Liver (tissue), 9 donors: ENCODE measurements around the gene FAM24A. TPM values are rescaled to one million over a fixed set of nuclear protein-coding genes. Genes with fewer than 3 reads are reported as not detected.

Experiments used
- DNase-seq: peaks from one replicate; pipeline ENCODE4 v3.0.0-alpha.2; 2017; ENCODE audit warnings: low spot score
- H3K27ac ChIP-seq, 2 donors: one replicate each; pipeline ENCODE4 v1.7.0; 2013; ENCODE audit warnings: inconsistent platforms in 2 of 2, low read length in 2 of 2, control low read depth in 1 of 2, low read depth in 1 of 2, mild to moderate bottlenecking in 1 of 2
- H3K27me3 ChIP-seq, 4 donors: one replicate each; pipeline versions ENCODE4 v1.6.1 to v1.7.0; 2013; ENCODE audit warnings: low read length in 3 of 4, inconsistent platforms in 1 of 4, mild to moderate bottlenecking in 1 of 4, moderate library complexity in 1 of 4; ENCODE audit not compliant: control insufficient read depth in 4 of 4, insufficient read depth in 4 of 4
- H3K36me3 ChIP-seq, 4 donors: one replicate each; pipeline versions ENCODE4 v1.6.1 to v1.7.0; 2013; ENCODE audit warnings: low read length in 3 of 4, mild to moderate bottlenecking in 3 of 4, low read depth in 1 of 4, moderate library complexity in 1 of 4; ENCODE audit not compliant: control insufficient read depth in 4 of 4, insufficient read depth in 3 of 4
- H3K4me1 ChIP-seq, 4 donors: one replicate each; pipeline versions ENCODE4 v1.6.1 to v1.7.0; 2013; ENCODE audit warnings: low read length in 3 of 4, mild to moderate bottlenecking in 3 of 4, moderate library complexity in 1 of 4; ENCODE audit not compliant: control insufficient read depth in 4 of 4, insufficient read depth in 4 of 4
- H3K4me3 ChIP-seq, 3 donors: one replicate each; pipeline versions ENCODE4 v1.6.1 to v1.7.0; 2013; ENCODE audit warnings: low read length in 3 of 3, control low read depth in 1 of 3, low read depth in 1 of 3, mild to moderate bottlenecking in 1 of 3
- H3K9ac ChIP-seq, 2 donors: one replicate each; pipeline ENCODE4 v1.7.0; 2013; ENCODE audit warnings: low read length in 2 of 2, mild to moderate bottlenecking in 2 of 2, moderate library complexity in 2 of 2, control low read depth in 1 of 2, low read depth in 1 of 2
- H3K9me3 ChIP-seq, 4 donors: one replicate each; pipeline versions ENCODE4 v1.6.1 to v1.7.0; 2013; ENCODE audit warnings: low read length in 3 of 4; ENCODE audit not compliant: control insufficient read depth in 4 of 4
- FOXA2 ChIP-seq: IDR thresholded peaks from 2 replicates; pipeline ENCODE4 v1.6.1; 2016; ENCODE audit warnings: antibody characterized with exemption
- GABPA ChIP-seq, 2 donors: IDR thresholded peaks in 1 of 2; conservative IDR thresholded peaks in 1 of 2; 2 replicates each; pipeline ENCODE4 v1.6.1; 2016; ENCODE audit warnings: antibody characterized with exemption in 2 of 2, mild to moderate bottlenecking in 1 of 2, moderate library complexity in 1 of 2
- HNF4A ChIP-seq, 2 donors: conservative IDR thresholded peaks; 2 replicates each; pipeline ENCODE4 v1.6.1; 2016; ENCODE audit warnings: antibody characterized with exemption in 2 of 2, mild to moderate bottlenecking in 2 of 2
- HNF4G ChIP-seq: IDR thresholded peaks from 2 replicates; pipeline ENCODE4 v1.6.1; 2016; ENCODE audit warnings: antibody characterized with exemption
- NR2F2 ChIP-seq: IDR thresholded peaks from 2 replicates; pipeline ENCODE4 v1.6.1; 2016; ENCODE audit warnings: antibody characterized with exemption
- RAD21 ChIP-seq, 2 donors: IDR thresholded peaks; 2 replicates each; pipeline ENCODE4 v1.6.1; 2016; ENCODE audit warnings: antibody characterized with exemption in 2 of 2, mild to moderate bottlenecking in 2 of 2
- RXRA ChIP-seq, 2 donors: IDR thresholded peaks; 2 replicates each; pipeline ENCODE4 v1.6.1; 2017 to 2018; ENCODE audit warnings: antibody characterized with exemption in 2 of 2, mild to moderate bottlenecking in 1 of 2
- TAF1 ChIP-seq: conservative IDR thresholded peaks from 2 replicates; pipeline ENCODE4 v1.6.1; 2016; ENCODE audit warnings: antibody characterized with exemption, mild to moderate bottlenecking
- YY1 ChIP-seq: IDR thresholded peaks from 2 replicates; pipeline ENCODE4 v1.6.1; 2016; ENCODE audit warnings: antibody characterized with exemption, mild to moderate bottlenecking
- WGBS: extraction: QIAGEN DNeasy Blood & Tissue Kit; methylation state at CpG from one replicate; pipeline ENCODE4 v1.1.7; 2013; 5-methylcytosine and 5-hydroxymethylcytosine counted together
- polyA plus RNA-seq, 2 donors: library from polyadenylated mRNA; stranded (reverse) in 1 of 2; unstranded in 1 of 2; fragments of 200-250 nt in 1 of 2; fragments of >200 nt in 1 of 2; fragmentation: Nextera tagmentation in 1 of 2; extraction: Ambion mirVana in 1 of 2; gene quantifications; one replicate each; pipeline versions ENCODE4 v1.2.1 to v1.2.3, GENCODE V29; 2013 to 2015
- total RNA-seq, 2 donors: library from RNA; depleted of rRNA; stranded (reverse); fragments of >200 nt; gene quantifications; one replicate each; pipeline ENCODE4 v1.2.3, GENCODE V29; 2014
- TF ChIP-seq, protein P1 (sequence below): IDR thresholded peaks from 2 replicates; pipeline ENCODE4 v1.6.1; 2016; ENCODE audit warnings: antibody characterized with exemption
- TF ChIP-seq, protein P2 (sequence below): IDR thresholded peaks from 2 replicates; pipeline ENCODE4 v1.6.1; 2016; ENCODE audit warnings: antibody characterized with exemption
- TF ChIP-seq, protein P3 (sequence below): fragments of 150-350 bp; IDR thresholded peaks from 2 replicates; pipeline ENCODE4 v1.5.1; 2017; ENCODE audit warnings: improper control_type of control experiment, low read depth, low read length; ENCODE audit not compliant: missing input control
- TF ChIP-seq, protein P4 (sequence below): IDR thresholded peaks from 2 replicates; pipeline ENCODE4 v1.6.1; 2016; ENCODE audit warnings: antibody characterized with exemption, mild to moderate bottlenecking
- TF ChIP-seq, protein P5 (sequence below): IDR thresholded peaks from 2 replicates; pipeline ENCODE4 v1.6.1; 2016; ENCODE audit warnings: antibody characterized with exemption
- donor health status: healthy.
- donor health status: healthy.
- donor health status: healthy.
- donor health status: healthy.
- donor health status: healthy.

FAM24A gene
- total and polyA plus RNA-seq, 4 donors: not detected

DNA sequence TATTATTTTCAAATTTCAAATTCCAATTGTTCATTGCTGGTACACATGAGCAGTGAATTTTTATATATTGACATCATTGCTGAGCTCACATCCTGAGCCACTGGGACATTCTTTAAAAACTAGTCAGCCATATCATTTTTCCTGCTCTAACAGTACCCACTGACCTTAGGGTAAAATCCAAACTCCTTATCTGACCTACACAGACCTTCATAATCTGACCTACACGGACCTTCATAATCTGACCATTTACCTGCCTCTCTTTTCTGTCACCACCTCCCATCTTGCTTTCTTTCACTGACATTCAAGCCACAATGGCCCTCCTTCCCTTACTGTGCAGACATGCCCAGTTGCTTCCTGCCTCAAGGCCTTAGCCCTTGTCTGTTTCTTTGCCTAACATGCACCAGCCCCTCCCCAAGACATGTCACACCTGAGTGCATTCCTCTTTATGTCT, 48.7 kb upstream of the FAM24A start:
- H3K9me3 ChIP-seq: no peaks in the 10 kb centered on the region
- H3K27me3 ChIP-seq: no peaks in the 10 kb centered on the region
- H3K36me3 ChIP-seq: no peaks in the 10 kb centered on the region
- no peak overlapping the region for H3K4me3 ChIP-seq
- WGBS: 53% methylated on average over 1 of the region's 1 CpG
- H3K27ac ChIP-seq: no peak overlapping the region
- H3K4me1 ChIP-seq: no peaks in the 10 kb centered on the region
- TF ChIP-seq RAD21 (IDR thresholded peaks at IDR 0.05): no peak
- TF ChIP-seq, protein P1, sequence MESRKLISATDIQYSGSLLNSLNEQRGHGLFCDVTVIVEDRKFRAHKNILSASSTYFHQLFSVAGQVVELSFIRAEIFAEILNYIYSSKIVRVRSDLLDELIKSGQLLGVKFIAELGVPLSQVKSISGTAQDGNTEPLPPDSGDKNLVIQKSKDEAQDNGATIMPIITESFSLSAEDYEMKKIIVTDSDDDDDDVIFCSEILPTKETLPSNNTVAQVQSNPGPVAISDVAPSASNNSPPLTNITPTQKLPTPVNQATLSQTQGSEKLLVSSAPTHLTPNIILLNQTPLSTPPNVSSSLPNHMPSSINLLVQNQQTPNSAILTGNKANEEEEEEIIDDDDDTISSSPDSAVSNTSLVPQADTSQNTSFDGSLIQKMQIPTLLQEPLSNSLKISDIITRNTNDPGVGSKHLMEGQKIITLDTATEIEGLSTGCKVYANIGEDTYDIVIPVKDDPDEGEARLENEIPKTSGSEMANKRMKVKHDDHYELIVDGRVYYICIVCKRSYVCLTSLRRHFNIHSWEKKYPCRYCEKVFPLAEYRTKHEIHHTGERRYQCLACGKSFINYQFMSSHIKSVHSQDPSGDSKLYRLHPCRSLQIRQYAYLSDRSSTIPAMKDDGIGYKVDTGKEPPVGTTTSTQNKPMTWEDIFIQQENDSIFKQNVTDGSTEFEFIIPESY: no peak
- TF ChIP-seq, protein P2, sequence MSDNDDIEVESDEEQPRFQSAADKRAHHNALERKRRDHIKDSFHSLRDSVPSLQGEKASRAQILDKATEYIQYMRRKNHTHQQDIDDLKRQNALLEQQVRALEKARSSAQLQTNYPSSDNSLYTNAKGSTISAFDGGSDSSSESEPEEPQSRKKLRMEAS: no peak
- TF ChIP-seq FOXA2: no peak
- TF ChIP-seq HNF4G: no peak
- TF ChIP-seq HNF4A (conservative IDR thresholded peaks at IDR 0.05): no peak
- TF ChIP-seq, protein P3, sequence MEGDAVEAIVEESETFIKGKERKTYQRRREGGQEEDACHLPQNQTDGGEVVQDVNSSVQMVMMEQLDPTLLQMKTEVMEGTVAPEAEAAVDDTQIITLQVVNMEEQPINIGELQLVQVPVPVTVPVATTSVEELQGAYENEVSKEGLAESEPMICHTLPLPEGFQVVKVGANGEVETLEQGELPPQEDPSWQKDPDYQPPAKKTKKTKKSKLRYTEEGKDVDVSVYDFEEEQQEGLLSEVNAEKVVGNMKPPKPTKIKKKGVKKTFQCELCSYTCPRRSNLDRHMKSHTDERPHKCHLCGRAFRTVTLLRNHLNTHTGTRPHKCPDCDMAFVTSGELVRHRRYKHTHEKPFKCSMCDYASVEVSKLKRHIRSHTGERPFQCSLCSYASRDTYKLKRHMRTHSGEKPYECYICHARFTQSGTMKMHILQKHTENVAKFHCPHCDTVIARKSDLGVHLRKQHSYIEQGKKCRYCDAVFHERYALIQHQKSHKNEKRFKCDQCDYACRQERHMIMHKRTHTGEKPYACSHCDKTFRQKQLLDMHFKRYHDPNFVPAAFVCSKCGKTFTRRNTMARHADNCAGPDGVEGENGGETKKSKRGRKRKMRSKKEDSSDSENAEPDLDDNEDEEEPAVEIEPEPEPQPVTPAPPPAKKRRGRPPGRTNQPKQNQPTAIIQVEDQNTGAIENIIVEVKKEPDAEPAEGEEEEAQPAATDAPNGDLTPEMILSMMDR: no peak
- TF ChIP-seq RXRA (IDR thresholded peaks at IDR 0.05): no peak
- TF ChIP-seq, protein P4, sequence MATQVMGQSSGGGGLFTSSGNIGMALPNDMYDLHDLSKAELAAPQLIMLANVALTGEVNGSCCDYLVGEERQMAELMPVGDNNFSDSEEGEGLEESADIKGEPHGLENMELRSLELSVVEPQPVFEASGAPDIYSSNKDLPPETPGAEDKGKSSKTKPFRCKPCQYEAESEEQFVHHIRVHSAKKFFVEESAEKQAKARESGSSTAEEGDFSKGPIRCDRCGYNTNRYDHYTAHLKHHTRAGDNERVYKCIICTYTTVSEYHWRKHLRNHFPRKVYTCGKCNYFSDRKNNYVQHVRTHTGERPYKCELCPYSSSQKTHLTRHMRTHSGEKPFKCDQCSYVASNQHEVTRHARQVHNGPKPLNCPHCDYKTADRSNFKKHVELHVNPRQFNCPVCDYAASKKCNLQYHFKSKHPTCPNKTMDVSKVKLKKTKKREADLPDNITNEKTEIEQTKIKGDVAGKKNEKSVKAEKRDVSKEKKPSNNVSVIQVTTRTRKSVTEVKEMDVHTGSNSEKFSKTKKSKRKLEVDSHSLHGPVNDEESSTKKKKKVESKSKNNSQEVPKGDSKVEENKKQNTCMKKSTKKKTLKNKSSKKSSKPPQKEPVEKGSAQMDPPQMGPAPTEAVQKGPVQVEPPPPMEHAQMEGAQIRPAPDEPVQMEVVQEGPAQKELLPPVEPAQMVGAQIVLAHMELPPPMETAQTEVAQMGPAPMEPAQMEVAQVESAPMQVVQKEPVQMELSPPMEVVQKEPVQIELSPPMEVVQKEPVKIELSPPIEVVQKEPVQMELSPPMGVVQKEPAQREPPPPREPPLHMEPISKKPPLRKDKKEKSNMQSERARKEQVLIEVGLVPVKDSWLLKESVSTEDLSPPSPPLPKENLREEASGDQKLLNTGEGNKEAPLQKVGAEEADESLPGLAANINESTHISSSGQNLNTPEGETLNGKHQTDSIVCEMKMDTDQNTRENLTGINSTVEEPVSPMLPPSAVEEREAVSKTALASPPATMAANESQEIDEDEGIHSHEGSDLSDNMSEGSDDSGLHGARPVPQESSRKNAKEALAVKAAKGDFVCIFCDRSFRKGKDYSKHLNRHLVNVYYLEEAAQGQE: no peak
- no peak for TF ChIP-seq GABPA (IDR thresholded peaks at IDR 0.05 in 1 of 2, conservative IDR thresholded peaks at IDR 0.05 in 1 of 2)
- no peak for TF ChIP-seq NR2F2
- no peak for TF ChIP-seq TAF1
- TF ChIP-seq, protein P5, sequence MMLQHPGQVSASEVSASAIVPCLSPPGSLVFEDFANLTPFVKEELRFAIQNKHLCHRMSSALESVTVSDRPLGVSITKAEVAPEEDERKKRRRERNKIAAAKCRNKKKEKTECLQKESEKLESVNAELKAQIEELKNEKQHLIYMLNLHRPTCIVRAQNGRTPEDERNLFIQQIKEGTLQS: no peak
- TF ChIP-seq YY1: no peak
- no peak overlapping the region for H3K9ac ChIP-seq
- no peak for DNase-seq
